Measurements from ENCODE around the gene URB1.

The URB1 gene

GRCh38 chr21:32389337-32390015 lies 3.3 kb downstream of the URB1 start:
- Histone ChIP-seq H3K27me3 (no peaks in the 10 kb centered on the region), H3K4me1 (peaks cover 19% of the 10 kb centered on the region), H3K4me2 (no peak overlapping the region), H3K36me3 (peaks cover 62% of the 10 kb centered on the region), H3K9me3 (no peaks in the 10 kb centered on the region; the same call in 1 of the 2 replicates), H3K9ac (no peak overlapping the region), H3K27ac (no peak overlapping the region), H3K4me3 (no peak overlapping the region), H4K20me1 (peaks cover 77% of the 10 kb centered on the region)
- TF ChIP-seq Cebpa-rat (IDR thresholded peaks at IDR 0.05): no peak

GRCh38 chr21:32388306-32388705 lies 4.5 kb downstream of the URB1 start:
- H3K9ac ChIP-seq: no peak overlapping the region
- no peaks in the 10 kb centered on the region for H3K27me3 ChIP-seq
- H3K36me3 ChIP-seq: peaks cover 74% of the 10 kb centered on the region
- no peaks in the 10 kb centered on the region; the same call in 1 of the 2 replicates for H3K9me3 ChIP-seq
- H3K4me3 ChIP-seq: no peak overlapping the region
- H4K20me1 ChIP-seq: peaks cover 88% of the 10 kb centered on the region
- peaks cover 13% of the 10 kb centered on the region for H3K4me1 ChIP-seq
- no peak overlapping the region for H3K4me2 ChIP-seq
- H3K27ac ChIP-seq: no peak overlapping the region
- TF ChIP-seq Cebpa-rat (IDR thresholded peaks at IDR 0.05): no peak

DNA sequence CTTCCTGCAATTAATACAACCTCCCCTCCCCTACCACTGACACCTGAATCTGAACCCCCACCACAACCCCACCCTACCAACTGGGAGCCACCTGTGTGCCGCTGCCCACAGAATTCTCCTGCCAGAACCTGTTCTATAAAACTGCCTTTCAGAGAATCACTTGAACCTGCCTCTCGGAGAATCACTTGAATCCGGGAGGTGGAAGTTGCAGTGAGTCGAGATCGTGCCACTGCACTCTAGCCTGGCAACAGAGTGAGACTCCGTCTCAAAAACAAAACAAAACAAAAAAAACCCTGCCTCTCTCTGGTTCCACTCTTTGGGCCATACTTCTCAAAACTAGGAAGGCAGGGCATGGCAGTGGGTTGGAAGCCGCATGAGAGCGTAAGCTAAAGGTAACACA lies 5.7 kb downstream of the URB1 start:
- no peak overlapping the region for H3K4me3 ChIP-seq
- no peak for TF ChIP-seq Cebpa-rat (IDR thresholded peaks at IDR 0.05)
- H3K27ac ChIP-seq: no peak overlapping the region
- H3K27me3 ChIP-seq: no peaks in the 10 kb centered on the region
- peaks cover 86% of the 10 kb centered on the region for H3K36me3 ChIP-seq
- H3K4me2 ChIP-seq: no peak overlapping the region
- H3K4me1 ChIP-seq: peaks cover 10% of the 10 kb centered on the region
- peaks cover 88% of the 10 kb centered on the region for H4K20me1 ChIP-seq
- no peak overlapping the region for H3K9ac ChIP-seq
- no peaks in the 10 kb centered on the region for H3K9me3 ChIP-seq

DNA sequence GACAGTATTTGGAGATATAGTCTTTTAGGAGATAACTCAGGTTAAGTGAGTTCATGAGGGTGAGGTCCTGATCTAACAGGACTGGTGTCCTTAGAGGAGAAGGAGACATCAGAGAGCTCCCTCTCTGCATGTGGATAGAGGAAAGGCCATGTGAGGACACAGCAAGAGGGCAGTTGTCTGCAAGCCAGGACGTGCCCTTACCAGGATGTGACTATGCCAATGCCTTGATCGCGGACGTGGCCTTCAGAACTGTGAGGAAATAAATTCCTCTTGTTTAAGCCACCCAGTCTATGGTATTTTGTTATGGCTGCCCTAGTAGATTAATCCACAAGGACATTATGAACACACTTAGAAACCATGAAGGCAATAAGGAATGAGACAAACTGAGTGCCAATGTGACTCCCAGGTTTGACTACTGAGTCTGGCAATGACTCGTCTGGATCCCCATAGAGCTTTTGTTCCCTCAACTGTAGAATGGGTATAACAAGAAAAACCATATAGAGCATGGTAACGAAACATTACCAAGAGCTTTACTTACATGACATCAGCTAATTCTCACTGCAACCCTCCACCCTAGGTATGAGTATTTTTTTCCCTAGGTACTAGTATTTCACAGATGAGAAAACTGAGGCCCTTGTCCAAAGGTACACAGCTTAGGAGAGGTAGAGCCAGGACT lies 6.5 kb downstream of the URB1 start:
- no peak overlapping the region for H3K4me2 ChIP-seq
- H3K27me3 ChIP-seq: no peaks in the 10 kb centered on the region
- peaks cover 91% of the 10 kb centered on the region for H3K36me3 ChIP-seq
- peaks cover 87% of the 10 kb centered on the region for H4K20me1 ChIP-seq
- no peak for TF ChIP-seq Cebpa-rat (IDR thresholded peaks at IDR 0.05)
- no peak overlapping the region for H3K27ac ChIP-seq
- no peaks in the 10 kb centered on the region for H3K9me3 ChIP-seq
- no peak overlapping the region for H3K4me3 ChIP-seq
- H3K9ac ChIP-seq: no peak overlapping the region
- H3K4me1 ChIP-seq: peaks cover 2% of the 10 kb centered on the region

DNA sequence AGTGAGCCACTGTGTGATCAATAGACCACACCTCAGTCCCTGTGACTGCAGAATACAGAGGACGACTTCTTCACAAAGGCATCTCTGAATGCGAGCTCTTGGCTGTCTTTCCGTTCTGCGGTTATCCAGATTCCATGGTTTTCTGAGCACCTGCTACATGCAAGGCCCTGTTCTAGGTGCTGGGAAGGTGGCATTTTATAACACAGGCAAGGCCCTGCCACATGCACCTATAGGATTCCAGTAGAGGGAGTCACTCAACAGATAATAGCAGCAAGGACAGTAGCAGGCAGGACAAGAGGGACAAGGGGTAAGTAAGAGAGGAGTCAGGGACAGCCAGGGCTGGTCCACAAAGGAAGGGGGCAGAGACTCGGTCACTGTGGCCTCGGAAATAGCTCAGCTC lies 9.0 kb downstream of the URB1 start:
- Histone ChIP-seq H3K4me1 (no peaks in the 10 kb centered on the region), H3K9ac (no peak overlapping the region), H3K36me3 (peaks cover 98% of the 10 kb centered on the region), H3K4me2 (no peak overlapping the region), H3K4me3 (no peak overlapping the region), H3K9me3 (no peaks in the 10 kb centered on the region), H4K20me1 (peaks cover 92% of the 10 kb centered on the region), H3K27ac (no peak overlapping the region), H3K27me3 (no peaks in the 10 kb centered on the region)
- TF ChIP-seq Cebpa-rat (IDR thresholded peaks at IDR 0.05): no peak

DNA sequence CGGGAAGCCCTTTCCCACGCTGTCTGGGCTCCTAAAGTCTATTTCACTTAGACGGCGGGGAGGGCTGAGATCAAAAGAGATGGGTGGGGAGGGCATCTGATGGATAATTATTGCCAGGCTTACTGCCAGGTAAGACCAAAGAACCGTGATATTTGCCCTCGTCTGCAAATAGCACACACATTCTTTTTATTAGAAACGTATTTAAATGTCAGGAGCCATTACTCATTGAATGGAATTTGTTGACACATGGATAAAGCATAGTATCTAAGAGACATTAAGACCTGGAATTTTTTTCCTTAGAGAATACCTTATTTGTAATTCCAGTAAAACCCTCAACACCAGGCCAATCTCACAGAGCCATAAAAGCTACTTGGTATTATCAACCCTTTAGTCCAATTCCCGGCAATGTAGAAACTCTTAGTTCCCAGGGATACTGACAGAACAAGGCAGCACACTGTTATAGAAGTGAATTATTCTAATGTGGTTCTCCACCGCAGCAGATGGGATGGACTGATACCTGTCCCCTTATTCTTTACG lies 10.6 kb downstream of the URB1 start:
- Histone ChIP-seq H3K9me3 (no peaks in the 10 kb centered on the region), H3K27me3 (no peaks in the 10 kb centered on the region), H3K4me1 (no peaks in the 10 kb centered on the region), H3K9ac (no peak overlapping the region), H3K36me3 (peaks cover 100% of the 10 kb centered on the region), H3K4me2 (no peak overlapping the region), H3K27ac (no peak overlapping the region), H3K4me3 (no peak overlapping the region), H4K20me1 (peaks cover 89% of the 10 kb centered on the region)
- TF ChIP-seq Cebpa-rat (IDR thresholded peaks at IDR 0.05): no peak

- Histone ChIP-seq H3K36me3 (peaks cover 100% of the 10 kb centered on the region), H3K9me3 (no peaks in the 10 kb centered on the region), H4K20me1 (peaks cover 87% of the 10 kb centered on the region), H3K4me3 (no peak overlapping the region), H3K27ac (no peak overlapping the region), H3K9ac (no peak overlapping the region), H3K27me3 (no peaks in the 10 kb centered on the region), H3K4me2 (no peak overlapping the region), H3K4me1 (no peaks in the 10 kb centered on the region)
- TF ChIP-seq Cebpa-rat (IDR thresholded peaks at IDR 0.05): no peak
Observed at GRCh38 chr21:32381571-32381970, 11.2 kb downstream of the URB1 start.

DNA sequence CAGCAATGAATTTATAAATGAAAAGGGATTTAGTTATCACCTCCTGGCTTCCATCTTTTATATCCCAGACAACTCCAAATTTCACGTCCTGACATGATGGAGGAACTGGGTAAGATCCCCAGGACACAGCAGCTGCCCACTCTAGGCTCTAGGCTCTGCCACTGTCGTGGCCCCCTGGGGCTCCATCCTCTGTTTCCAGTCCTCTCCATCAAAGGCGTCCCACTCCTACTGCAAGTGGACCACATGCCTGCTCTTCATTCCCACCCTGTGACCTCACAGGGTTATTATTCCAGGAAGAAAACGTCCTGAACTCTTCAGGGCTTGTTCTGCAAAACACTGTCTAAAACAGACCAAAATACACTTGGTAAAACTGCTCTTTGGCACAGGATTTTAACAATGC lies 11.9 kb downstream of the URB1 start:
- no peaks in the 10 kb centered on the region for H3K27me3 ChIP-seq
- H3K27ac ChIP-seq: no peak overlapping the region
- peaks cover 3% of the 10 kb centered on the region; the same call in 1 of the 2 replicates for H3K4me1 ChIP-seq
- no peak overlapping the region for H3K9ac ChIP-seq
- peaks cover 81% of the 10 kb centered on the region for H4K20me1 ChIP-seq
- H3K9me3 ChIP-seq: no peaks in the 10 kb centered on the region
- no peak overlapping the region for H3K4me2 ChIP-seq
- peaks cover 100% of the 10 kb centered on the region for H3K36me3 ChIP-seq
- H3K4me3 ChIP-seq: no peak overlapping the region
- no peak for TF ChIP-seq Cebpa-rat (IDR thresholded peaks at IDR 0.05)

GRCh38 chr21:32378956-32379355 lies 13.9 kb downstream of the URB1 start:
- Histone ChIP-seq H3K9me3 (no peaks in the 10 kb centered on the region), H3K27ac (no peak overlapping the region), H3K4me1 (peaks cover 23% of the 10 kb centered on the region), H3K27me3 (no peaks in the 10 kb centered on the region), H3K36me3 (peaks cover 96% of the 10 kb centered on the region), H3K9ac (no peak overlapping the region), H4K20me1 (peaks cover 72% of the 10 kb centered on the region), H3K4me2 (no peak overlapping the region), H3K4me3 (no peak overlapping the region)
- no peak for TF ChIP-seq Cebpa-rat (IDR thresholded peaks at IDR 0.05)

DNA sequence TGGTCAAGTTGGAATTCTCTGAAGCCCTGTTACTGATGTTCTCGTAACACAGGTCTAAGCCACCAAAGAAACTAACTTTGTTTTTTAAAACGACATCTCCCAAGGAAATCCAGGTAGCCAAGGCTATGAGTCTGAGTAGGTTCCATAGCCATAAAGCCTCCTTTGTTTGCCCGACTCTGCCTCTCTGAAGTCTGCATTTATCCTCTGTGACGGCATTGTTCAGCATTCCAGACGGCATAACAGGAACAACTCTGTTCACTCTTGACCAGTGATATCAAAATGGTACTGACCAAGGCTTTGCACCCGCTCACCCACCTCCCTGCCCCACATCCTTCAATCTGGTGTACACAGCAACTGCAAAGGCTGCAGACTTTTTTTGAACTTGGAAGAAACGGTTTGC lies 14.8 kb downstream of the URB1 start:
- Histone ChIP-seq H3K27ac (no peak overlapping the region), H3K4me1 (peaks cover 23% of the 10 kb centered on the region), H3K4me2 (no peak overlapping the region), H3K9me3 (no peaks in the 10 kb centered on the region), H3K27me3 (no peaks in the 10 kb centered on the region), H3K9ac (no peak overlapping the region), H3K36me3 (peaks cover 92% of the 10 kb centered on the region), H3K4me3 (no peak overlapping the region), H4K20me1 (peaks cover 62% of the 10 kb centered on the region)
- no peak for TF ChIP-seq Cebpa-rat (IDR thresholded peaks at IDR 0.05)

Measured in BLaER1 (cell line).